Fibroblast of pulmonary artery (primary cell): ENCODE measurements around the gene CALR3.
"Not testable (repeated sequence)": the region's sequence is repeated elsewhere in the genome, so short reads cannot be mapped to it uniquely, and the experiment has no call there.

Experiments
- DNase-seq: peaks from one replicate; pipeline ENCODE4 v3.0.0-alpha.2; 2010; ENCODE audit warnings: low read depth
- H3K4me3 ChIP-seq: replicated peaks from 2 replicates; pipeline ENCODE4 v1.5.1; 2011; ENCODE audit warnings: low read depth, mild to moderate bottlenecking, control low read depth, low read length, moderate library complexity
- TF ChIP-seq, protein P1 (sequence below): IDR thresholded peaks from 2 replicates; pipeline ENCODE4 v1.5.1; 2011; ENCODE audit warnings: mild to moderate bottlenecking, control low read depth, low read length, inconsistent platforms; ENCODE audit errors: missing control alignments

CALR3 gene, protein sequence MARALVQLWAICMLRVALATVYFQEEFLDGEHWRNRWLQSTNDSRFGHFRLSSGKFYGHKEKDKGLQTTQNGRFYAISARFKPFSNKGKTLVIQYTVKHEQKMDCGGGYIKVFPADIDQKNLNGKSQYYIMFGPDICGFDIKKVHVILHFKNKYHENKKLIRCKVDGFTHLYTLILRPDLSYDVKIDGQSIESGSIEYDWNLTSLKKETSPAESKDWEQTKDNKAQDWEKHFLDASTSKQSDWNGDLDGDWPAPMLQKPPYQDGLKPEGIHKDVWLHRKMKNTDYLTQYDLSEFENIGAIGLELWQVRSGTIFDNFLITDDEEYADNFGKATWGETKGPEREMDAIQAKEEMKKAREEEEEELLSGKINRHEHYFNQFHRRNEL

DNA sequence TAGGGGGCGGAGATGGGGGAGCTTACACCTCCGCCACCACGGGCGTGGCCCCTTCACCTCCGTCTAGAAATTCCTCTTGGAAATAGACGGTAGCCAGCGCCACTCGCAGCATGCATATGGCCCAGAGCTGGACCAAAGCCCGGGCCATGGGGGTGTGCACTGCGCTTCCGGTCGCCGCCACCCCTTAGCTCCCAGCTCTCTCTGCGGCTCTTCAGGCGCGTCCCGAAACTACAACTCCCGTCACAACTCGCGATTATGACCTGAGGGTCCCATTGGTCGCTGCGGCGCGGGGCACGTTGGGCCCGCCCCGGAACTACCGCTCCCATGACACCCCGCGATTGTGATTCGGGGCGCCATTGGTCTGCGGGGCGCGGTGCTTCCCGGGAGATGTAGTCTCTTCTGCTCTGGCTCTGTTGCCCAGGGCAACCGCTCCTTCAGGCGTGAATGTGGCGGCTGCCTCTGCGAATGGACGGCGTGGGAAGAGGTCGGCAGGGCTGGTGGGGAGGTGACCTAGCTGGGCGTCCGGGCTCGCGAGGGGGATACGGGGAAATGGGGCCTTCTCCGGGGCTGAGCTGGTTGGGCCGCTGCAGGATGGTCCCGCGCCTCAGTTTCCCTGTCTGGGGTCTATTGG, at the start of gene CALR3, which contains the start of gene C19orf44:
Gene CALR3, minus strand, starts transcription at position 186 of the 631 bp plus-strand sequence. Its CDS starts 38 bp downstream, at position 148.
Gene C19orf44, plus strand, starts transcription at position 413 of the 631 bp plus-strand sequence. CDS start 4,399 bp downstream, outside the sequence.
- H3K4me3 ChIP-seq, result peak within 1 kb of the TSS; percentile 90
- peak; percentile 99 for DNase-seq
- TF ChIP-seq, protein P1, sequence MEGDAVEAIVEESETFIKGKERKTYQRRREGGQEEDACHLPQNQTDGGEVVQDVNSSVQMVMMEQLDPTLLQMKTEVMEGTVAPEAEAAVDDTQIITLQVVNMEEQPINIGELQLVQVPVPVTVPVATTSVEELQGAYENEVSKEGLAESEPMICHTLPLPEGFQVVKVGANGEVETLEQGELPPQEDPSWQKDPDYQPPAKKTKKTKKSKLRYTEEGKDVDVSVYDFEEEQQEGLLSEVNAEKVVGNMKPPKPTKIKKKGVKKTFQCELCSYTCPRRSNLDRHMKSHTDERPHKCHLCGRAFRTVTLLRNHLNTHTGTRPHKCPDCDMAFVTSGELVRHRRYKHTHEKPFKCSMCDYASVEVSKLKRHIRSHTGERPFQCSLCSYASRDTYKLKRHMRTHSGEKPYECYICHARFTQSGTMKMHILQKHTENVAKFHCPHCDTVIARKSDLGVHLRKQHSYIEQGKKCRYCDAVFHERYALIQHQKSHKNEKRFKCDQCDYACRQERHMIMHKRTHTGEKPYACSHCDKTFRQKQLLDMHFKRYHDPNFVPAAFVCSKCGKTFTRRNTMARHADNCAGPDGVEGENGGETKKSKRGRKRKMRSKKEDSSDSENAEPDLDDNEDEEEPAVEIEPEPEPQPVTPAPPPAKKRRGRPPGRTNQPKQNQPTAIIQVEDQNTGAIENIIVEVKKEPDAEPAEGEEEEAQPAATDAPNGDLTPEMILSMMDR, result no peak

DNA sequence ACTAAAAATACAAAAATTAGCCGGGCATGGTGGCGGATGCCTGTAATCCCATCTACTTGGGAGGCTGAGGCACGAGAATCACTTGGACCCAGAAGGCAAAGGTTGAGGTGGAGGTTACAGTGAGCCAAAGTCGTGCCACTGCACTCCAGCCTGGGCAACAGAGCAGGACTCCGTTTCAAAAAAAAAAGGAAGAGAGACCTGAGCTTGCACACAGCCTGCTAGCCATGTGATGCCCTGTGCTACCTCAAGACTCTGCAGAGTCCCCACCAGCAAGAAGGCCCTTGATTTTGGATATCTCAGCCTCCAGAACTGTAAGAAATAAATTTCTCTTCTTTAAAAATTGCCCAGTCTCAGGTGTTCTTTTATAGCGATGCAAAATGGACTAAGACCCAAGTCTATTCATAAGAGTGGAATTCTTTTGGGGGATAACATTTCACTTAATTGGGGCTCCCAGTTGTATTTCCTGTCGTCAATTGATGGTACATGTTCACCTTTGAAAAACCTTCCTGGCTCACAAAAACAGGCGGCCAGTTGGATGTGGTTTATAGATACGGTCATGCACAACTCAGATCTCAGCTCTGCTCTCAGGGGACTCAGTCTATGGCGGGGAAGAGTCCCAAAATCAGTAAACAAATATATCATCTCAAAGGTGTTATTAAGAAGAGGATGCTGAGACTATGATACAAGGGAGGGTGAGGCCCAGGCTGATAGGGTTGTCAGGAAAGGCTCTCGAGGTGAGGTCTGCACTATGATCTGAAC, 48.7 kb upstream of the CALR3 start:
- TF ChIP-seq, protein P1, result no peak
- no peak overlapping the region for H3K4me3 ChIP-seq
- DNase-seq, result no peak

DNA sequence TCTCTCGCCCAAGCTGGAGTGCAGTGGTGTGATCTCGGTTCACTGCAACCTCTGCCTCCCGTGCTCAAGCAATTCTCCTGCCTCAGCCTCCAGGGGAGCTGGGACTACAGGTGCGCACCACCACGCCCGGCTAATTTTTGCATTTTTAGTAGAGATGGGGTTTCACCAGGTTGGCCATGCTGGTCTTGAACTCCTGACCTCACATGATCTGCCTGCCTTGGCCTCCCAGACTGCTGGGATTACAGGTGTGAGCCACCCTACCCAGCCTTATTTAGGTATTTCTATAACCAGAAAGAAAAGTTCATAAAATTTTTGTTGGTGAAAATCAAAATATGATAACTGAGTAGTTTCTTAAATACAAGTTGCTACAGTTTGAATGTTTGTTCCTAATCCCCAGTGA, 47.8 kb upstream of the CALR3 start:
- not testable (repeated sequence) for DNase-seq, H3K4me3 ChIP-seq

DNA sequence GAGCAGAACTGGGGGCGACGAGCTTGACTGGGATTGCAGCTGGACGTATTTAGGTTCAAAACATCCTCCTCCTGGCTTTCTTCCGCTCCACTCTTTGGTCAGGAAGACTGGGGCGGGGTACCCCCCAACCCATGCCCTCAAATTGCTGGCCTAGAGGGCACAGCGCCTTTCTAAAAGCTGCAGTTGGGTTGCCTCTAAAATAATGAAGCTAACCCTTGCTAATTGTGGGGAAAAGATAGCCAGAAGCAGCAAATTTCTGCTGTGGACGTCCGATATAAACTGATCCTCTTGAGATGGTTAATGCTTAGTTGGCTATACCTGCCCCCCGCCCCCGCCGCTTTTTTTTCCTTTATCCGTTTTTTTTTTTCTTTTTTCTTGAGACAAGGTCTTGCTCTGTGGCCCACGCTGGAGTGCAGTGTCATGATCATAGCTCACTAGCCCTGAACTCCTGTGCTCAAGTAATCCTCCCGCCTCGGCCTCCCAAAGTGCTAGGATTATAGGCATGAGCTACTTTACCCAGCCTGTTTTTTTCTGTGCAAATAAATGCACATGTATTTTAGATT, 47.0 kb upstream of the CALR3 start:
- TF ChIP-seq, protein P1, result no peak
- H3K4me3 ChIP-seq, result peak overlapping the region; percentile 94
- DNase-seq, result no peak

- H3K4me3 ChIP-seq, result peak within 1 kb of the TSS; percentile 94
- peak; percentile 93 for DNase-seq
- TF ChIP-seq, protein P1, result no peak
Measured at GRCh38 chr19:16542045-16542909, 46.3 kb upstream of the CALR3 start, which contains the start of gene CHERP. Gene CHERP (minus strand): TSS chr19:16542437. CDS start chr19:16542378, 59 bp downstream.

GRCh38 chr19:16541526-16542044, 45.6 kb upstream of the CALR3 start:
- peak; percentile 30 for DNase-seq
- peak overlapping the region; percentile 94 for H3K4me3 ChIP-seq

More at GRCh38 chr19:16541526-16542044, 45.6 kb upstream of the CALR3 start:
- TF ChIP-seq, protein P1, result no peak
